Hematopoietic multipotent progenitor cell treated with erythropoietin and hydrocortisone succinate and interleukin-3 and kit ligand, for 17 days (in vitro differentiated cells): ENCODE results near the gene HLCS.
"Not testable (repeated sequence)": the region's sequence is repeated elsewhere in the genome, so short reads cannot be mapped to it uniquely, and the experiment has no call there.

Experiments
- DNase-seq: peaks from one replicate; pipeline ENCODE4 v3.0.0-alpha.2; 2015; ENCODE audit warnings: low spot score

HLCS gene

DNA sequence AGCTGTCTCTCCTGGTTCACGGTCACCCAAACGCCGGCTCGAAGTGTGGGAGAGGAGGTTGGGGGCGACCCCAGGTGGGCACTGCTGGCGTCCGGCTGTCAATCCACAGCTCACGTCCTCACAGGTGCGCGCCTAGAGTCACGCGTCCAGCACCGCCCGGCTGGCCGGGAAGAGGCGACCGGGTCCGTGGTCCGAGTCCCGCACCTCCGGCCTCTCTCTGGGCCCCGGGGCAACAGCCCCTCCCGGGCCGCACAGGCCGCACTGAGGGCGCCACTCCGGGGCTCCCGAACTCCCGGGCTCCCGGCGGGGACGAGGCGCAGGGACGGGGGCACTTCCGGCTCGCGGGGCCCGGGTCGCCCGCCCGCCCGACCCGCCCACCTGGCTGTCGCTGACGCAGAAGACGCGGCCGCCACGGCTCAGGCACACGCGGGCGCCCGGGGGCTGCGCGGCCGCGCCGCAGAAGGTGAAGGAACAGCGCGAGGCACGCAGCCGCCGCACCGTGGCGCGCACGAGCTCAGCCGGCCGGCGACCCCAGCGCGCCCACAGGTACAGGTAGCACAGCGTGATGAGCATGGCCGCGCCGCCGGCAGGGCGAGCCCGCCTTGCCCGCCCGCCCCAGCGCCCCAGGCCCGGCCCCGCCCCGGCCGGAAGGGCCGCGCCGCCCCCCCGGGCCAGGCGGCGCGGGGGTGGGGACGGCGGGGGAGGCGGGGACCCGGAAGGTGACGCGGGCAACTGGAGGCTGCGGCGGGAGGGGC is at the start of gene HLCS:
Gene HLCS (minus strand): TSS at position 604 of the 755 bp plus-strand sequence. CDS start 31 bp downstream, at position 573.
- DNase-seq, result peak; percentile 42

- peak; percentile 52 for DNase-seq
Observed at GRCh38 chr21:37009740-37010341, 43.4 kb upstream of the HLCS start.

- no peak for DNase-seq
Observed at GRCh38 chr21:37008724-37009123, 42.3 kb upstream of the HLCS start.

GRCh38 chr21:37006486-37007291 is 40.2 kb upstream of the HLCS start, which contains the start of gene RIPPLY3:
Gene RIPPLY3 (plus strand): TSS chr21:37006702. CDS start chr21:37006773, 71 bp downstream.
- no peak for DNase-seq

- no peak for DNase-seq
Observed at GRCh38 chr21:37005548-37006485, 39.3 kb upstream of the HLCS start.

DNA sequence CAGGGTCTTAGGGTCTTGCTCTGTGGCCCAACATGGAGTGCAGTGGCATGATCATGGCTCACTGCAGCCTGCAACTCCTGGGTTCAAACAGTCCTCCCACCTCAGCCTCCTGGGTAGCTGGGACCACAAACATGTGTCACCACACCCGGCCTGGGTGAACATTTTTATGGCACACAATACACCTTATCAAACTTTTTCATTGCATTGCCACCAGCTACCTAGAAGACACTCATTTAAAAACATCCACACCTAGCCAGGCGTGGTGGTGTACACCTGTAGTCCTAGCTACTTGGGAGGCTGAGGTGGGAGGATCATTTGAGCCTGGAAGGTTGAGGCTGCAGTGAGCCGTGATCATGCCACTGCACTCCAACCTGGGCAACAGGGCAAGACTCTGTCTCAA is 37.4 kb upstream of the HLCS start:
- not testable (repeated sequence) for DNase-seq

- not testable (repeated sequence) for DNase-seq
Observed at GRCh38 chr21:37002851-37003250, 36.4 kb upstream of the HLCS start.

DNA sequence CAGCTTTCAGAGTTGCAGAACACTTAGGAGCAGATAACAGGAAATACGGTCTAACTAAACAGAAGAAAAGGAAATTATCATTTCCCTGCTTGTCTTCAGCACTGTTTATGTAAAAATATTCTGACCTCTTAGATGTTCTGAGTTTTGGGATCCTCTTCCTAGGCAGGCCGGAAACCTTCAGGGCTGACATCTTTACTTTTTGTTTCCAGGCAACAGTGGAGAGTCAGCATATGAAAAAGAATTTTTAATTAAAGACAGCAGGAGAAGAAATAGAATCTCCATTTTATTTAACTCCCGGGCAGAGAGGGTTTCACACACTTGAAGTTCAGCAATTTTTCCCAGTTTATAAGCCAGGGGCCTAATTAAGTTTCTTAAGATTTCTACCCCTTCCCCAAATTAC is 35.0 kb upstream of the HLCS start:
- no peak for DNase-seq

DNA sequence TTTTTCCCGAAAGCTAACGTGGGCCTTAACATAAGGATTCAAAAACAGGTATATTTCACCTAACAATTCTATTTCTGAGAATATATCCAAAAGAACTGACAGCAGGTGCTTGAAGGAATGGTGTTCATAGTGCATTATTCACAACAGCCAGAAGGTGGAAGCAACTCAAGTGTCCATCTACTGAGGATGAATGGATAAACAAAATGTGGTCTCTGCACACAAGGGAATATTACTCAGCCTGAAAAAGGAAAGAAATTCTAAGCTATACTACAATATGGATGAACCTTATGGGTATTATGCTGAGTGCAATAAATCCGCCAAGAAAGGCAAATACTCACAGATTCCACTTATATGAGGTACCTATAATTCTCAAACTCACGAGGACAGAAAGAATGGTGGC is 33.9 kb upstream of the HLCS start:
- no peak for DNase-seq

GRCh38 chr21:36999131-36999898 is 32.8 kb upstream of the HLCS start:
- DNase-seq, result no peak

DNA sequence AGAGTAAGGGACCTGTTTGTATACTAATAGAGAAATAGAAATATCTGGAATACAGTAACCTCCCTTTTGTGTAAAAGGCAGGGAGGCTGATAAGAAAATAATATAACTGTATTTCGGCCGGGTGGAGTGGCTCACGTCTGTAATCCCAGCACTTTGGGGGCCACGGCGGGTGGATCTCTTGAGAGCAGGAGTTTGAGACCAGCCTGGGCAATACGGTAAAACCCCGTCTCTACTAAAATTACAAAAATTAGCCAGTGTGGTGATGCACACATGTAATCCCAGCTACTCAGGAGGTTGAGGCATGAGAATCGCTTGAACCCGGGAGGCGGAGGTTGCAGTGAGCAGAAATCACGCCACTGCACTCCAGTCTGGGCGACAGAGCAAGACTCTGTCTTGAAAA is 28.8 kb upstream of the HLCS start:
- DNase-seq, result not testable (repeated sequence)

DNA sequence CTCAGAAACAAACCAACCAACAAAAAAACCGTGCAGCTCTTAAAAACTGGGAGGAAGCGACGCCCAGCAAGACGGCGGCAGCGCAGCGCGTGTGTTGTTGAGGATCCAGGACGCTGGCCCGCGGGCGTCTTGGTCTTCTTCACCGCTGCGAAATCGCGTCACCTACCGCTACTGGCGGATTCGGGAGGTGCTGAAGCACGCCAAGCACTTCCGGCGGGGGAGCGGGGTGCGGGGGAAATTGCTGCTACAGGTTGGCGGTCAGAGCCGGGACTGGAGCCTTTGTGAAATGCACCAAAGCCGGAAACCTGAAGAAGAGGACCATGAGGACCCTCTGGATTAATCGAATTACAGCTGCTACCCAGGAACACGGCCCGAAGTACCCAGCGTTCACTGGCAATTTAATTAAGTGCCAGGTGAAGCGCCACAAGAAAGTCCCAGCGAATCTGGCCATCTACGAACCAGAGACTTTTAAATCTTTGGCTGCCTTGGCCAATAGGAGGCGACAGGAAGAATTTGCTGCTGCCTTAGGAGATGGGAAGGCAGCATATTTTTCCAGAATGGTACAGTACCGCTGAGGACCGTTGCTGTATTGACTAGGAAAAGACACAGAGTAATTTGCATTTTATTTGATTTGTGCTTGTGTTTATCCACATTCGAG is 28.2 kb upstream of the HLCS start:
- DNase-seq, result no peak

GRCh38 chr21:36992671-36993070 is 26.2 kb upstream of the HLCS start:
- DNase-seq, result no peak

DNA sequence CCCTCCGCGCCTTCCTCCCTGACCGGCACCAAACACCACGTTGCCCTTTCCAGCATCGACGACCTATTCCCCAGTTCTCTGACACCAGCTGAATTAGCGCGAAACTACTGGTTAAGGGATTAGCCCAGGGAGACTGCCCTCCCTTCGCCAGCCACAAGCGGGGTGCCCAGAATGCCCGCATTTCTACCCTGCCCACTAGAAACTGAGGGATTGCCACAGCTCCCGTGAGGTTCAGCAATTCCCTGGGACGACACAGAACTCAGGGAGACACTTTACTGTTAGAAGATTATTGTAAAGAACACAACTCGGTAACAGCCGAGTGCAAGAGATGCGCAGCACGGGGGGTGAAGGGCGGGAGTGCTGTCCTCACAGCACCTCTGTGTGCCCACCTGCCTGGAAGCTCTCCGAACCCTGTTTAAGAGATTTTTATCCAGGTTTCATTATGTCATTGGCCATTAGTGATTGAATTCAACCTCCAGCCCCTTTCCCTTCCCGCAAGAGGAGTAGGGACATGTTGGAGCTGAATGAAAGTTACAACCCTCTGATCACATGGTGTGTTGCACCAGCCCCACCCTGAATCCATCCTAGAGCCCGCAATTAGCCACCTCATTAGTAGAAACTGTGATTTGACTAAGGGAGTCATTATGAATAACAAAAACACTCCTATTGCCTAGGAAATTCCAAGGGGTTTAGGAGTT is 24.2 kb upstream of the HLCS start:
- DNase-seq, result no peak

DNA sequence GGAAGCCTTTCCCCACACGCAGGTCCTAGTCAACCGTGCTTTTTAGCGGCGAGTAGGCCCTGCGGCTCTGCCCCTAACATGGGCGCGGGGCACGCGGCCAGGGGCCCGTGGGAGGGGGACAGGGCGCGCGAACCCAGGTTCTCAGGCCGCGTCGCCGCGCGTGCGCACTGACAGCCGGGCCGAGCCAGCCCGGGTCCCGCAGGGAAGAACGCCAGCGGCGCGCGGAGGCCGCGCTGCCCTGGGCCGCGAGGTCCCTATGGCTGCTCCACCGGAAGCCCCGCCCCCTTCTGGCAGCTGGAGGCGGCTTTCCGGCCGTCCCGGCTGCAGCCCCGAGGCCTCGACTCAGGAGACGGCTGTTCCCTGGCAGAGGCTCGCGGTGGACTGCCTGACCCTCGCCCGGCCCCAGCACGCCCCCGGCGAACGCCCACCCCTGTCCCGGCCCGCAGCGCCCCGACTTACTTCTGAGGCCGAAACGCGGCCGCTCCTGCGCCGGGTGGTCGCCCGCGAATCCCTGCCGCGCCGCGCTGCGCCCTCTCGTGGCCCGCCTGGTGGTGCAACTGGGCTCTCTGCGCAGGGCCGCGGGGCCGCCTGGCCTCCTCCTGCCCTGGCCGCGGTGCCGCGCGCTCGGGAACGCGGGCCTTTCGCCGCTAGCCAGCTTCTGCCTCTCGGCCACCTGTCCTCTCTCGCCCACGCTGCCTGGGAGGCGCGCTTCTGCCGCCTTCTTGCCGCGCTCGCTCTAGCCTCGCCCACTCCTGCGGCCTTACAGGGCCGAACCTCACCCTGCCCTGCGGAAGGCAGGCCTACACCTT is 23.4 kb upstream of the HLCS start:
- DNase-seq, result peak; percentile 86

- DNase-seq, result not testable (repeated sequence)
Observed at GRCh38 chr21:36989199-36989698, 22.8 kb upstream of the HLCS start.

DNA sequence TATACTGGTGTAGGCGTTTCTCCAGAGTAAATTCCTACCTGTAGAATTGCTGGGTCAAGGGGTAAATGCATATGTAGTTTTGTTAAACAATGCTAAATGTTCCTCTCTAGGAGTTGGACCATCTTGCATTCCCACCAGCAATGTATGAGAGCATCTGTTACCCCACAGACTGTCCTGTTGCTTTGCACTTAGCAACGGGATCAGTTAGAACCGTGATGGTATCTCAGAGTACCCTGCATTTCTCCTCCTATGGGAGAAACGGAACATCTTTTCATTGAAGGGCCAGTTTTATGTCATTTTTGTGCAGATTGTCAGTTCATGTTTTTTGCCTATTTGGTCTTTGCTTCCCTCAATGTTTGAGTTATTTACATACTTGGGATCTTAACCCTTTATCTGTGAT is 22.1 kb upstream of the HLCS start:
- no peak for DNase-seq

DNA sequence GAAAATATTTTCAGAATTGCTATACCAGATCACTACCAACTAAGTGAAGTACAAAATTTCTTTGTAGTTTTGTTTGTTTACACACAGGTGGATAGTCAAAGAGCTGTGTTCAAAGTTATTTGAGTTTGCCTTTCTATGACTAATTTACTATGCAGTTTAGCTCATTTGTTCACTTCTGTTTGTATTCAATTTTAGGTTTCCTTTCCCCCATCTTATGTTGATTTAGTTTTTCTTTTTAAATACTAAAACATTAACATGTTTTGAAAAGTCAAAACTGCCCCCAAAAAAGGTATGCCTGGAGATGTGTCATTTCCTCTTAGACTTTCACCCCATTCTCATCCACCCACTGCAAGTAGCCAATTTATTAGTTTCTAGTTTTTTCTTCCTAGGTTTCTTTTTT is 21.4 kb upstream of the HLCS start:
- no peak for DNase-seq
